HuH-7.5 (cell line): ENCODE data around the gene FAM168A.
A peak's percentile ranks its signal among the peaks of the same experiment; 100 is the strongest.

Source experiments
- DNase-seq: peaks from one replicate; pipeline ENCODE4 v3.0.0; 2011; ENCODE audit warnings: low spot score

The FAM168A gene

DNA sequence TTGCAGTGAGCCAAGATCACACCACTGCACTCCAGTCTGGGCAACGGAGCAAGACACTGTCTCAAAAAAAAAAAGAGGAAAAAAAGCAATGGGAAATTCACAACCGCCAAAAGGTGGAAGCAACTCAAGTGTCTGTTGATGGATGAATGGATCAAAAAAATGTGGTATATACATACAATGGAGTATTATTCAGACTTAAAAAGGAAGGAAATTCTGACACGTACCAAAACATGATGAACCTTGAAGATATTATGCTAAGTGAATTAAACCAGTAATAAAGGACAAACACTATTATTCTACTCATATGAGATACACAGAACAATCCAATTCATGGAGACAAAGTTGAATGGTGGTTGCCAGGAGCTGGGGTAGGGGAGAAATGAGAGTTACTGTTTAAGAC lies 40.9 kb downstream of the FAM168A start:
- no peak for DNase-seq

DNA sequence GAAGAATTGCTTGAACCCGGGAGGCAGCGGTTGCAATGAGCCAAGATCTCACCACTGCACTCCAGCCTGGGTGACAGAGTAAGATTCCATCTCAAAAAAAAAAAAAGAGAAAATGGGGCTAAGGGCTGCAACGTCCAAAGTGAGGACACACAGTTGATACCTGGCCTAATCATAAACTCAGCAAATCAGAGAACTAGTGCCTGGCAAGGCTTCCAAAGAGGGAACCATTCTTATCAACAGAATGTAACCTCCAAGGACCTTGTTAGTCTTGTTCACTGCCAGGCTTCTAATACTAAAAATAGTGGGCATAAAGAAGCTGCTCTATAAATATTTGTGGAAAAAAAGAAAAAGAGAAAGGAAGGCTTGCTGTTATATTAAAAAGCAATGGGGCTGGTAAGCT lies 42.3 kb downstream of the FAM168A start:
- DNase-seq: no peak

DNA sequence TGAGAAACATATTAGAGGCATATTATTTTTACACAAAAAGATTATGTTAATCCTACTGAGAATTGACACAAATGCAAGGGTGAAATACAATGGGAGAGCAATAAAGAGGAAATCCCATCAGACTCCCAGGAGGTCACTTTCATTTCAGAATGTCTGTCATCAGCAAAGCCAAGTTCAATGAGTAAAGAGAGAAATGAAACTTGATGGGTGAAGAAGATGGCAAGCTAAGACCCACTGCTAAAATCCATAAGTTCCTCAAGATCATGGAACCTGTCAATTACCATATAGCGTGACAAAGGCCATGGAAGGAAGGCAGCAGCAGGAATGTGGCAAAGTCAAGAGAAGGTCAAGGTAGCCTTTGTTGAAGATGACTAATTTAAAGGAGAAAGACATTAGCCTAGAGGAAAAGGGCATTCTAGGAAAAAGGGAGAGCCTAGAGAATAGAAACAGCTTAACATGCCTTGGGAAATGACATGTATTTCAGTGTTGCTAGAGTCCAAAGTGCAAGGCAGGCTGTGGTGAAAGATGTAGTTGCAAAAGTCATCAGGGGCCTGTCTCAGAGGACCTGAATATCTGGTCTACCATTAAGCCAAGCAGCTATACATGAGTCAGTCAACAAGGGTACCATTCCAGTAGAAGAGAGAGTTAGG lies 43.1 kb downstream of the FAM168A start:
- peak; percentile 40 for DNase-seq

DNA sequence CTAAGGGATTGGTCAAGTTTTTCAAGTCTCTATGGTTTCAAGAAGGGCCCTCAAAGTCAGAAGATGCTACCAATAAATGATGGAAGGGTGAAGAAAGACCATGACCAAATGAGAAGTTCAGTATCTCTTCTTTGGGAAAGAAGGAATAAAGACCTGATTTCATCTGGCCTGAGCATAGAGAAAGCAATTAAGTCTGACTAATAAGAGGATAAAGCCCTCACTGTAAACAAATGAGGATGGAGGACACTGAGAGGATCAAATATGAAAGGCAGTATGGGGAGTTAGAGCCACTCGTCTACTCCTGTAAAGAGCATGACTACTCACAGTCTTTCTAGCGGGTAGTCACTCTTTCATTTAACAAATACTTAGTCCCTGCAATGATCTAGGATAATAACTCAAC lies 44.6 kb downstream of the FAM168A start:
- no peak for DNase-seq

DNA sequence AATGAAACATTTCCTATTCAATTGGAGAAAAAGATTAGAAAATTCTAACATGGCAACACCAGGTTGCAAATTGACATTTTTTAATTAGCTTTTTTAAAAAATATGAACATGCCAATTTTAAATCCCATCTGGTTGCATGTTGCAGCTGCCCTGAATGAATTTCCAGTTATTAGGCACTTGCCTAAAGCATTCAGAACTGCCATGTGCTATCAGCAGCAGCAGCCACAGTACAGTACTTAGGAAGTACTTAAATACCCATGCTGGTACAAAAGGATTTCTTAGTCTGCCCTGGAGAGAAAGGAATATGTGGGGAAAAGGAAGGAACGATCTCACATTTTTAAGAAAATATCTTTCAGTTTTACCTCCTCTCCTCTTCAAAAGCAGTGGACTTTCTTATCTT lies 46.2 kb downstream of the FAM168A start:
- DNase-seq: no peak

DNA sequence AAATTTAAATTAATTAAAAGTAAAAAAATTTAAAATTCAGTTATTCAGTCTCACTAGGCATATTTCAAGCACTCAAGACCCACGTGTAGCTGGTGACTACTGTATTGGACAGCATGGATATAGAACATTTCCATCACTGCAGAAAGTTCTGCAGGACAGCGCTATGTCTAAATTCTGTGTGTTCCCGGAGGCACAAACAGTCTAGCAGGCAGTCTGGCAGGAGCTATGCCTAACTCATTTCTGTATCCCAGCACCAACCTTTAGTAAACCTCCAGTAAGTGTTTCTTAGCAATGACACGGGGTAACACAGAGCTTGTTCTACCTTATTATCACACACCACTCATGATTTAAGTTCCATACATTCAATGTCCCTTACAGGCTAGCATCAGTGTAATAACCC lies 48.5 kb downstream of the FAM168A start:
- DNase-seq: no peak

- no peak for DNase-seq
These were observed 50.0 kb downstream of the FAM168A start for GRCh38 chr11:73547706-73548595.

GRCh38 chr11:73542175-73542574 lies 55.7 kb downstream of the FAM168A start:
- DNase-seq: no peak

- DNase-seq: no peak
These were observed 58.3 kb downstream of the FAM168A start for GRCh38 chr11:73539506-73540084.

GRCh38 chr11:73538381-73538872 lies 59.5 kb downstream of the FAM168A start:
- no peak for DNase-seq

DNA sequence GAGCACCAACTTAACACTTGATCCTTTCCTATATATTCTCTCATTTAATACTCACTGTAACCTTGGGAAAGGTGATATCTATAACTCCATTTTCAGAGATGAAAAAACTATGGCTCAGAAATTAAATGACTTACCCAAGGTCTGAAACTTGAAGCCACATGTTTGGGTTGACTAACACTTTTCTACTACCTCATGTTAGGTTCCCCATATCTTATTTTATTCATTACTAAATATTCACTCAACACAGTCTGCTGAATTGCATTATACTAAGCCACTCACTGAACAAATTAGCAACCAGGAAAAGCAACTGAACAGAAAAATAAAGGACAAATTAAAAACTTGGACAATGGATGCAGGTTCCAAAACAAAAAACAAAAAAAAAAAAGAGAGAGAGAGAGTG lies 59.9 kb downstream of the FAM168A start:
- no peak for DNase-seq

DNA sequence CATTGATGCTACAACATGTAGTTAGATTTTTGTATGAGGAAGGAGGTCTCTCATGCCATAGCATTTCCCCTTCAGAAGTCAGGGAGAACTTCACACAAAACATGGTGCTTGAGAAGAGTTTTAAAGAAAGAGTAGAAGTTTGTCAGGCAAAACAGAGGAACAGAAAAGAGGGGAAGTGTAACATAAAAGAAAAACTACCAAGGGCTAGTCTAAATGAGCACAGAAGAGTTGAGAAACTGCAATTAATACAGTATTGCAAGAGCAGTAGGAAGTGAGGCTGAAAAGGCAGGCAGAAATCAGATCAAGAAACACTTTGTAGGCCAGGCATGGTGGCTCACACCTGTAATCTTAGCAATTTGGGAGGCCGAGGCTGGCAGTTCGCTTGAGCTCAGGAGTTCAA lies 61.0 kb downstream of the FAM168A start:
- no peak for DNase-seq

DNA sequence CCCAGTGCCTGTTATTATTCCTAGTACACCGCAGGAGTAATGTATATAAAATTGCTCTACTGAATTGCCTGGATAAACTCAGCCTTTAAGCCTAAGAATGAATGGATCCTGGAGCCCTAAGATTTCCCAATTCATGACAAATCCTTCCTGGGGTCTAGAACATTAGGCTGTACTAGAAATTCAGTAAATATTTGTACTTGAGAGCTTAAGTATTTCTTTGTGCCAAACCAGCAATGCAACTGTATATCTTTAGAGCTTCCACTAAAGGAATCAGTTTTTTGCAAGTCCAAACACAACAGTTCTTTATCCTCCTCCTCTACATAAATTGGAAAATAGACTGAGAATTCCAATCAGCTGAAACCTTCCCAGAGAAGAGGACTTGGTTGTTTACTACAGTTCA lies 65.6 kb downstream of the FAM168A start:
- no peak for DNase-seq

DNA sequence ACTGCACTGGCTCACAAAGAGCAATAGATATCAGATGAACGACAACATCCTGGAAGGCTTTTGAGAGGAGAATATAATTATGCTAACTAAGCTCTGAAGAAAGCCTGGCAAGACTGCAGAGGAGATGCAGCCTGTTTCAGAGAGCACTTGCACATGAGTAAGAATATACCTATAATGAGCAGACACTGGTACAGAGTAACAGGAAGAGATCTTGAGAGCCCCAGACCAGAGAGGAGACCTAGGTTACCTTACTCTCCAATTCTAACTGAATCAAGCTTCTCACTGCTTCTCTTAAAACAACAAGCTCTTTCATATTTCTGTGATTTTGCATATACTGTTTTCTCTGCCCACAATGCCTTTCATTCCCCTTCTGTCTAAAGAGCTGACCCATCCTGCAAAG lies 66.5 kb downstream of the FAM168A start:
- no peak for DNase-seq

DNA sequence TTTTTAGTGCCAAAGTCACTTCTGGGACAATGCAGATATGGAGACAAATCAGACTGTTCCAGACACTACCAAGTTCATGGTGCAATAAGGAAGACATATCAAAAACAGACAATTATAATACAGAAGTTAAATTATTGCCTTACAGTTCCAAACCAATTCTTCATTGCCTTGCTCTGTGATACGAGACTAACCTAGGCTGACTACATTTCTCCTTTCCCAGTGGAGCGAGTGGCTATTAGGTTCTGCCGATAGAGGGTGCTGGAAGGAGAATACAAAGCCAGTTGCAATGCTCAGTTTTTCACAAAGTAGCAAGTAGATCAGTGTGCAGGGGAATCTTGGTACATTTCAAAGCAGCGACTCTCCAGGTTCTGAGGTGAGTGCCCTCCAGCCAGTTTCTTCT lies 67.8 kb downstream of the FAM168A start:
- no peak for DNase-seq

DNA sequence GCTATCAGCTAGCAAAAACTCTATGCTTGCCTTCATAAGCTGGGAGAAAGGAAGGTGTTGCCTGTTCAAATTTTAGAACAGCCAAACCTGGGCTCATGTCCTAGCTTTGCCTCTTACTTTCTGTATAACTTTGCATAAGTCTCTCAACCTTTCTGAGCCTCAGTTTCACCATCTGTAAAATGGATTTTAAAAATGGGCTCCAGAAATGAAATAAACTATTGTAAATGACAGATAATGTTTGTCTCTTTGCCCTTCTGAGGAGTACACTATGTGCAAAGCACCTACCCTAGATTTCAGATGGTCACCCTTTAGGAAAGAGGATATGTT lies 68.7 kb downstream of the FAM168A start:
- DNase-seq: no peak

GRCh38 chr11:73528483-73529203 lies 69.3 kb downstream of the FAM168A start:
- DNase-seq: no peak

DNA sequence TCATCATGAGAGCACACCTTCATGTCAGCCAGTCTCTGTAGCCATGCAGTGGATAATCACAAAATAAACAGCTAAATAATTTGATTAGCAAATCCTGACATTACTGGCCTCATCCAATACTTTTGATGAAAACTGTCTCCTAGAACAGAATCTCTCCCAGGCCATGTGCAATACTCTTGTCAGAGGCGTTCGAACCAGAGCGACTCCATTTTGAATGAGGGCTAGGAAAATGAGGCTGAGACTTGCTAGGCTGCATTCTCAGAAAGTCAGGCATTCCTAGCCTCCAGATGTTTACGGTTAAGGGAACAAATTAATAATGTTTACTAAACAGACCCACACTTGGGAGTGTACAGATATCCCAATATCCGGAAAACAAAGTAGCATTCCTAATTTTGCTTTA lies 69.9 kb downstream of the FAM168A start:
- no peak for DNase-seq

GRCh38 chr11:73525611-73526010 lies 72.3 kb downstream of the FAM168A start:
- DNase-seq: no peak

- DNase-seq: no peak
These were observed 73.1 kb downstream of the FAM168A start for GRCh38 chr11:73524774-73525173.

GRCh38 chr11:73521621-73522020 lies 76.3 kb downstream of the FAM168A start:
- no peak for DNase-seq

GRCh38 chr11:73520353-73521061 lies 77.4 kb downstream of the FAM168A start:
- no peak for DNase-seq
